HG03571 (cell line): ENCODE data around the gene EFCAB8.

Experiments
- ATAC-seq: cut with Tn5 transposase; IDR thresholded peaks from one replicate; pipeline ENCODE4 v1.9.1; 2021; ENCODE audit not compliant: unreplicated experiment

The EFCAB8 gene

DNA sequence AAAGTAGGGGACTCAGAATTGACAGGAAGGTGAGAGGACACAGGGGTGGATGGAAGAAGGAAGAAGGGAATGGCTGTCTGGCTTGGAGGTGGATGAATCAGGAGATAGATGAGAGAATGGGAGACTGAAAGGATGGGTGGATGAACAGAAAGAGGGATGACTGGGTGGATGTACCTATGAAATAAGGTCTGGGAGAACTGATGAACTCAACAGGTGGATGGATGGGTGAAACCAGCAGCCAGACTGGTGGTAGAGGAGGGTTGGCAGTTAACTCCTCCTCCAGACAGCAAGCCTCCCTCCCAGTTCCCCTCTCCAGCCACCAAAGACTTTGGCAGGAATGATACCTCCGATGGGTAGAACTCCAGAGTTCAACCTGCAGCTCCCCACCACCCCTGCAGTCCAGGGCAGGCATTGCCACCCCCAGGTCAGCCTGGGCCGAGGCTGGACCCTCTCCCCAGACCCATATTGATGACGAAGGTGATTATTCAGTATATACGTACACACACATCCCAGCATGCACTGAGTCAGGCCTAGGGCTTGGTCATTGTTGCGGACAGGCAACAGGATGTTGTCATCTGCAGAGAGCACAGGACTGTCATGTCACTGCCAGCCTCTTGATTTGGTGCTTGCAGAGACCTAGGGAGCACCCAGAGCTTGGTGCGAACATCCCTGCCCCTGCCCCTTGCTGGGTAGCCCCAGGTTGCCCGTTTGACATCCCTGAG is 143.5 kb downstream of the EFCAB8 start:
- ATAC-seq = no peak

DNA sequence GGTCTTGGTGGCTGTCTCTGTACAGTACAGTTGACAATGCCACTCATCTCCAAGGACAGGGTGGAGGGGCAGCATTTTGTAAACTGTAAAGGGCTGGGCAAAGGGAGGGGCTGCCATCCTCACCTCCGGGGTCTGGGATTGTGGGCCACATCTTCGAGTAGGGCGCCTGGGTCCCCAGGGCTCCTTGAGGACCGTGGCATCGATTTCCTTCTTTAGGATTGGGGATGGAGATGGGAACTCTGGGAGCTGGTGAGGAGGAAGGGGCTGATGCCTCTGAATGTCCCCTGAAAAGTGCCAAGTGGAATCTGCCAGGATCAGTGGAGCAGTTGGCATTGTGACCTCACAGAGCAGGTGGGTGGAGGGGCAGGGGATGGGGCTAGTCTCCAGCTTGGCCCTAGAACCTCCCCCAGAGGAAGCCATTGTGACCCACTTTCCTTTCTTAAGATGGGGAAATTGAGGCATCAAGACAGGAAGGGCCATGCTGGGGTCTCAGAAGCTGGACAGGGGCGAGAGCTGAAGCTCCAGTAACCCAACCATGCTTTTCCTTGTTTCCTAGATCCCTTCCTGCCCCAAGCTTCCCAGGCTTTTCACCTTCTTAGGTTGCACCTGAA is 145.5 kb downstream of the EFCAB8 start, which contains the start of gene SUN5:
Gene SUN5 (minus strand): TSS at position 293 of the 611 bp plus-strand sequence. CDS start 93 bp downstream, at position 200.
- no peak for ATAC-seq

DNA sequence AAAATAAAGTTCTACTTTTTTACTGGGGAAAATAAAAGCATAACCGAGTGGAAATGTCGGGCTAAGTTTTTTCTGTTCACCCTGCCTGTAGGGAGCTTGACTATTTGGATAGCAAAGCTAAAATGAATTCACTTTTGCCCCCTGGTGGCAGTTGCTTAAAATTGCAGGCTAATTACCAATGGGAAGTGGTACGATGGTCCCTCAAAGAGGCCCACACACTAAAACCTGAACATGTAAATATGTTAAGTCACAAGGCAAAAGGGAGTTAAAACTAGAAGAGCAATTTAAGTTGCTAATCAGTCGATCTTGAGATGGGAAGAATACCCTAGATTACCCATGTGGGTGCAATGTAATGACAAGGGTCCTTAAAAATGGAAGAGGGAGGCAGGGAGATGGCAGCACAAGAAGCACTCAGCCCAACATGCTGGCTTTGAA is 146.4 kb downstream of the EFCAB8 start:
- no peak for ATAC-seq

DNA sequence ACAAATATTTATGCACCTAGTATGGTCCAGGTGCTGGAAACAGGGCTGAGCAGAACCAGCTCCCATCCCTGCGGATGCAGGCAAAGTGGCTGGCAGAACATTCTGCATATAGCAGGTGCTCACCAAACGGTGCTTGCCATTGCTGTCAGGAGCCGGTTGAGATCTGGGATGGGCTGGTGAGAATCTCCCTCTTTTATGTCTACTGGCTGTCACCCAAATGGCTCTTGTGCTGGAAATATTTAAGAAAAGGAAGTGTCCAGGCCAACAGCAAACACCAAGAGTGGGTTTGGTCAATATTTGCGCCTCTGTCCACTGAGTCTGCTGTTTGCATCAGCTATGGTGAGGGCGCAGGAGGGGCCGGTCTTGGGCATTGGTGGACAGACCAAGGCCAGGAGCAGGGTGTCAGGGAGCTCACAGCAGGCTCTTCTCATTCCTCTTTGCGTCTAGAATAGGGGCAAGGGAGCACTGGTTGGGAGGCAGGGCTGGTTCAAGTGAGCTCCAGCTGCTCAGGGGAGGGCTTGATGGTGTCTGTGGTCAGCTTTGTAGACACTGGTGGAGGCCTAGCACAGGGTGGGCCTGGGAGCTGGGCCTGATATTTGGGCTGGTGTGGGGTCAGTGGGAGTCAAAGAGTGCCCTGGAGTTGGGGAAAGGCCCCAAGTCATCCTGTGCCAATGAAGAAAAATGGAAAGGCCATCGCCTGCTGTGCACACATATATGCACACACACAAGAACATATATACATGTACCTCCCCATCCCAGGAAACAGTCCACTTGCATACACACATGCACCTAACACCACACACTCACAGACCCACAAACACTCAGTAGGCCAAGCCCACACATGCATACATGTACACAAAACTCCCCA is 147.4 kb downstream of the EFCAB8 start:
- no peak for ATAC-seq

DNA sequence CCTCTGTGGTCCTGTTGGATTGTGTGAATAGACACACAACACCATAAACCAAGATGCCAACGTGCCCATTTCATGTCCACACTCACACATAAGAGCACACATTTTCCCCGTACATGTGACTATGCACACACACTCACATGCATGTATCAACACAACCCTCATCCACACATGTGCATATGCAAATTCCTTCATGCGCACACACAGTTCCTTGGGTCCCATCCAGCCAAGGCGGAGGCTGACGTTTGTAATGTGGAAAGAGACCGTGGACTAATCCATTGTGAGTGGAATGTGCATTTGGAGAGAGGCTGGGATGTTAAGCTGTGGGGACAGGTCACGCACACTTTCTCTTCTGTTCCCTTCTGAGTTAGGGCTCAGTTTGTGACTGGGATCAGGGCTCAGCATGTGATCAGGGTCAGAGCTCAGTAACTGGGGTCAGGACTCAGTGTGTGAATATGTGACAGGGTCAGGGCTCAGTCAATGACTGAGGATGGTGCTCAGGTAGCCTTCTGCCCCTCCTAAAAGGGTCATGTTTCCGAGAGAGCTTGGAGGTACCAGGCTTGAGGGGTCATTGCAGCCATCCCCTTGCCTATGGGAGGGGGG is 148.2 kb downstream of the EFCAB8 start:
- ATAC-seq = no peak

DNA sequence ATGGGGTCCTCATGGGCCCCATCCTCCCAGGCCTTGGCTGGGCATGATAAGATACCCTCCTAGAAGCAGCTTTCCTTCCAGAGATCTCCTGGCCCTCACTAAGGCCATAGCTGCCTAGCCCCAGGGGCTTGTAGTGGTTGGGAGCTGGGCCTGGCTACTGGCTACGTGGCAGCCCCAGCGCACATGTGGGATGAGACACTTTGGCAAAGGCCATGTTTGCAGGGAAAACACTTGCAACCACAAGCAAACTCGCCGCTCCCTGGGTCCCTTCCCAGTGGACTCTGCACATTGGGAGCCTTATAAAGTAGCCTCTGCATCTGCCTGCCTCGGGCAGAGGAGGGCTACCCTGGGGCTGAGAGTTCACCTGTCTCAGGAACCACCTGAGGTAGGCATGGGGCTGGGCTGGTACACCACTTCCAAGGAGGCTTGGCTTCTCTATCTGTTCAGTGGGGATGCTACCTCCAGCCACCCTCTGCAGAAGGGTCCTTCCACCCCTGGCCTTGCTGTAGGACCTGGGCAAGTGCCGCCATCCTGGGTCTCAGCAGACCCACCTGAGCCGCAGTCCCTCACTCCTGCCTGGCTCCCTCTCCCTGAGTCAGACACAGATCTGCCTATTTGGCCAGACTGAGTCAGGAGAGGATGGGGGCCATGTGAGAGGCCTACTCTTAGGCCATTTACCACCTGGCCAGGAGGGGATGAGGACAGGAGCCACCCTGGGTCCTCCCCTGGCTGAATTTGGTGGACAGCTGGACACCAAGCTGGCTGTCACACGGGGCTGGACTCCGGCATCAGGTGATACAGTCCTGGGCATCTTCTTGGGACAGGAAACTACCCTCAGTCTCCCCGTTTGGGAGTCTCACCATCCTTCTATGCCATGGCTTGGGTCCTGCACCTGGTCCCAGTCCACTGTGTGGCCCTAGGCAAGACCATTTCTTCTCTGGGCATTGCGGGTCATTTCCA is 148.9 kb downstream of the EFCAB8 start, which contains the start of gene BPIFB2:
Gene BPIFB2 (plus strand): TSS at position 329 of the 960 bp plus-strand sequence. CDS start 871 bp downstream, outside the sequence.
- no peak for ATAC-seq

DNA sequence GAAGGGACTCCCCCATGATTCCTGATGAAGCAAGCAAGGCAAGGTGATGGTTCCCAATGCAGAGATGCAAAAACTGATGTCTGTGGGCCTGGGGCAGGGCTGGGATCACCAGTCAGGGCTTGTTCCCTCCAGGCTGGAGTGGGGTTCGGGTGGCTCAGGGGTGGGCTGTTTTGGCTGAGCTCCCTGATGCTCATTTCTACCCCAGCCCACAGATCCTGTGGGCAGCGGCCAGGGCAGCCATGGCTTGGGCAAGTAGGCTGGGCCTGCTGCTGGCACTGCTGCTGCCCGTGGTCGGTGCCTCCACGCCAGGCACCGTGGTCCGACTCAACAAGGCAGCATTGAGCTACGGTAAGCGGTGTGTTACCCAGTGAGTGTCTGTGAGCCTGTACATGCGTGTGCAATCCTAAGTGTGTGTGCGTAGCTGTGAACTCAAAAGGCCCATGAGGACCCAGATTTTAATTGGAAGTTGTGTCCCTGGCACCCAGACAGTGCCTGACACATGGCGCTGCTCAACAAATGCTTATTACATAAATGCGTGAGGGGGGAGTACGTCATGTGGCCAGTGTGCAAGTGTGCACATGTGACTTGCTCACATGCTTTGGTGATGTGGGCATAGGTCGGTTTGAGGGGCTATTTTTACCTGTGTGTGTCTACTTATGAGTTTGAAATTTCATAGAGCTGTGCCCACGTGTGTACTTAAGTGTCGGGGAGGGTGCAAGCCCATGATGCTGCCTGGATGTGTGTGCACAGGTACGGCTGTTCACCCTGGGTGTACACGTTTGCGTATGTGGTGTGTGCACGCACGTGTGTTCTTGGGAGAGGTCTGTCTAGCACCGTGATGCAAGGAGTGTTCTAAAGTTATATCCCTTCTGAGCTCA is 149.9 kb downstream of the EFCAB8 start:
- no peak for ATAC-seq

DNA sequence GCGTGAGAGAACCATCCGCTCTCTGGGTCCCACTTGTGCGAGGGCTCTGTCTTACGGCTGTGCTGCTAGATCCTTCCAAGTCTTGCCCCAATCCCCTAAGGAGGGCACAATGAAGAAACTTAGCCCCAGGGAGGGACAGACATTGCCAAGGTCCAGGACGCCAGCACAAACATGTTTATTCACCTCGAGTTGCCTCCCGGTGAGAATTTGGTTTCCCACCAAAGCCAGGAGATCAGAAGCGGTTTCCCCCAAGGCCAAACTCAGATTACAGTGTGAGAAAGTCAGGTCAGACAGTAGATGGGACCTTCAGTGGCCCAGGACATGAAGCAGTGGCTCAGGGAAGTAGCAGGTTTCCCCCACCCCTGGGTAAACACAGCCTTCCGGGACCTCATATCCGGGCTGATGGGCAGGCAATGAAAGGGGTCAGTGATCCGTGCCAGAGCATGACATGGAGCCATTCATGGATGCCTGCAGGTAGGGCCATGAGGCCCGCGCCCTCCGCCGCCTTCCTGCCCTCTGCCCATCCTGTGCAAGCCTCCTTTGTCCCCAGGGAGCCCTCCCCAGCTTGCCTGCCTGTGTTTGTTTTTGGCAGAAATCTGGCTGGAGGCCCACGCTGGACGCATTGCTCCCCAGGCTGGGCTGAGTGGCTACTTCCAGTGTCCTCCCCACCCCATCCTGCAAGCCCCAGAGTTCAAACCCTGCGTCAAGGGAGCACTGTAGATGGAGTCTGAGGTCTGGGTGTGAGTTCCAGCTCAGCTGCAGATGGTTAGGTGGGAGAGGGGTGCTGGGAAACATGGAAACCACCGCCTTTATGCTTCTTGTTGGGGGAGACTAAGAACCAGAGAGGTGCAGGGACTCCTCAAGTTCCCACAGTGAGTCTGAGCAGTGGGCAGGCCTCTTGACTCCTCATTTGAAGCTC is 150.8 kb downstream of the EFCAB8 start:
- no peak for ATAC-seq

DNA sequence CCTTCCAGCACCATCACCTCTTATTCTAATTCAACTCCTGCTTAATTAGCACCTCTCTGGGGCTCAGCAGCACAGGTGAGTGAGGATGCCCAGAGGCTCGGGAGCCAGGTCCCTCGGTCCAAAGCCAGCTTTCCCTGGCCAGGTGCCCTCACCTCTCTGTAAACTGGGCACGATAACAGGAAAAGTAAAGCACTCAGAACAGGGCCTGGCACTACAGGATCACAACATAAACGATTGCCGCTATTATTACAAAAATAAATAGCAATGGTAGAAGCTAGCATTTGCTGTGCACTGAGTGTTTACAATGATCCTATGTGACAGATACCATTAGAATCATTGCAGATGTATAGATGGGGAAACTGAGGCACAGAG is 151.4 kb downstream of the EFCAB8 start:
- no peak for ATAC-seq

DNA sequence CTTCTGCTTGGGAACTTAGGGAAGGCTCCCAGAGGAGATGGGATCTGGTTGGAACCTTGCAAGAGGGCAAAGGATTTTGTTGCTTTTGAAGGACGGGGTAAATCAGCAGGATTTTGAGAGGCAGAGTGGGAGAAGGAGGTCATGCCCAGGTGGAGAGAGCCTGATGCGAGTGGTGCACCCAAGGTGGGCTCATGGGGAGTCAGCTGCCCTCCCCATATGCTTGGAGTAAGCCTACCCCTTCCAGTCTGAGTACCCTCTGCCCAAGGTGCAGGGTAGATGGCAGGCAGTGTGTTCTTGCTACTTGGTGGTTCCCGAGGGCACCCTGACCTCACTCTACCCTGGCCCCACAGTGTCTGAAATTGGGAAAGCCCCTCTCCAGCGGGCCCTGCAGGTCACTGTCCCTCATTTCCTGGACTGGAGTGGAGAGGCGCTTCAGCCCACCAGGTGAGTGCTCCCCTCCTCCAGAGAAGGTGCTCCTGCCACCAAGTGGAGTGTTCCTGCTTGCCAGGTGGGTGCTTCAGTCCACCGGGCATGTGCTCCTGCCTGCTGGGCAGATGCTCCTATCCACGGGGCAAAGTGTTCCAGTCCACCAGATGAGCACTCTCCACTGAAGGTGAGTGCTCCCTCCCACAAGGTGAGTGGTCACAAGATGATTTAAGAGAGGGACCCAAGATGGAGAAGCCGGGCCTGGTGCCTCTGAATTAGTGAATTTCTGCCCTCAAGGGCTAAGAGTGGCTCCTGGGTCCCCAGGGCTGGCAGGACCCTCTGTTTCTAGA is 152.1 kb downstream of the EFCAB8 start:
- no peak for ATAC-seq
